OCI-LY7 (cell line): ENCODE results near the gene RNF149. TPM values are rescaled to one million over a fixed set of nuclear protein-coding genes. Genes with fewer than 3 reads are reported as not detected.
A peak's percentile ranks its signal among the peaks of the same experiment; 100 is the strongest.

ENCODE experiments used
- BruUV-seq: library from RNA; stranded (reverse); fragments of 400-500 nt; replicated peaks from 2 replicates; lab custom pipeline; 2021; lab: Mats Ljungman, UMichigan
- CTCF ChIA-PET: fragments of 300-600 bp; sonication (Branson Sonifier 250); formaldehyde crosslinking; loops from one replicate; lab custom pipeline; 2022; ENCODE audit warnings: antibody characterized with exemption; ENCODE audit not compliant: unreplicated experiment; lab: Charles Lee
- POLR2A ChIA-PET: fragments of 300-600 bp; sonication (Branson Sonifier 250); formaldehyde crosslinking; loops from one replicate; lab custom pipeline; 2022; ENCODE audit warnings: antibody characterized with exemption; lab: Charles Lee
- DNase-seq: peaks from one replicate; pipeline ENCODE4 v3.0.0-alpha.2; 2015; ENCODE audit warnings: low spot score
- H2AFZ ChIP-seq: fragments of 200-600 bp; sonication (generic), shearing (Covaris generic); 2 replicates; pipeline ENCODE4 v1.6.1; 2014; ENCODE audit warnings: mild to moderate bottlenecking, antibody characterized with exemption, low read length, moderate library complexity
- H3K27ac ChIP-seq: fragments of 200-600 bp; sonication (generic); 2 replicates; pipeline ENCODE4 v1.5.1; 2014; ENCODE audit warnings: mixed run types, low read depth, mild to moderate bottlenecking, moderate library complexity, low read length, inconsistent platforms; ENCODE audit not compliant: poor library complexity, severe bottlenecking
- H3K36me3 ChIP-seq: fragments of 200-600 bp; sonication (generic); 2 replicates; pipeline ENCODE4 v1.6.1; 2014; ENCODE audit warnings: mild to moderate bottlenecking, antibody characterized with exemption, low read length, moderate library complexity, mixed read lengths; ENCODE audit not compliant: insufficient read depth
- H3K4me1 ChIP-seq: fragments of 200-600 bp; sonication (generic); 2 replicates; pipeline ENCODE4 v1.5.1; 2014; ENCODE audit warnings: mild to moderate bottlenecking, low read length; ENCODE audit not compliant: insufficient read depth, poor library complexity, severe bottlenecking
- H3K4me2 ChIP-seq: fragments of 200-600 bp; sonication (generic); 2 replicates; pipeline ENCODE4 v1.6.1; 2014; ENCODE audit warnings: mild to moderate bottlenecking, low read length
- H3K4me3 ChIP-seq: fragments of 200-600 bp; sonication (generic); 2 replicates; pipeline ENCODE4 v1.5.1; 2014; ENCODE audit warnings: mild to moderate bottlenecking, low read depth, low read length; ENCODE audit not compliant: poor library complexity, severe bottlenecking
- H3K79me2 ChIP-seq: fragments of 200-600 bp; sonication (generic); 2 replicates; pipeline ENCODE4 v1.6.1; 2016; ENCODE audit warnings: low read depth, mild to moderate bottlenecking, low read length, moderate library complexity, mixed read lengths; ENCODE audit not compliant: insufficient read depth
- H3K9me2 ChIP-seq: fragments of 200-600 bp; sonication (generic); 2 replicates; pipeline ENCODE4 v1.6.1; 2016; ENCODE audit warnings: mild to moderate bottlenecking, low read length, mixed read lengths; ENCODE audit not compliant: insufficient read depth
- H3K9me3 ChIP-seq: fragments of 200-600 bp; sonication (generic); 2 replicates; pipeline ENCODE4 v1.6.1; 2014; ENCODE audit warnings: mild to moderate bottlenecking, mixed run types, low read length, mixed read lengths
- H4K20me1 ChIP-seq: fragments of 200-600 bp; sonication (generic); 2 replicates; pipeline ENCODE4 v1.6.1; 2014; ENCODE audit warnings: mild to moderate bottlenecking, antibody characterized with exemption, low read length, moderate library complexity, mixed read lengths; ENCODE audit not compliant: insufficient read depth
- CTCF ChIP-seq: fragments of 200-600 bp; sonication (generic); conservative IDR thresholded peaks from 2 replicates; pipeline ENCODE4 v1.5.1; 2014; ENCODE audit warnings: mild to moderate bottlenecking, antibody characterized with exemption, low read length, moderate library complexity, mixed read lengths
- EZH2phosphoT487 ChIP-seq: fragments of 200-600 bp; sonication (generic); IDR thresholded peaks from 2 replicates; pipeline ENCODE4 v1.6.1; 2018; ENCODE audit warnings: low read depth, borderline replicate concordance, mild to moderate bottlenecking, mixed run types, antibody characterized with exemption, low read length, moderate library complexity, mixed read lengths
- intact Hi-C: fragments of 100-400 bp; cut with micrococcal nuclease; formaldehyde crosslinking; loops from one replicate; pipeline ENCODE4 v1.10.0; 2022; ENCODE audit not compliant: unreplicated experiment
- total RNA-seq, 2 experiments: library from RNA; depleted of rRNA in 1 of 2; stranded (reverse); fragments of >200 nt in 1 of 2; shearing (Covaris generic) in 1 of 2; gene quantifications; 2 replicates each; pipeline ENCODE4 v1.2.3, GENCODE V29; 2014 to 2022

Gene RNF149
- total RNA-seq, 2 experiments from 2014 or later, result 10.3 to 17.9 TPM

- no peak for DNase-seq
These were observed 21.9 kb upstream of the RNF149 start for GRCh38 chr2:101330253-101330933.

GRCh38 chr2:101329026-101329425 lies 20.5 kb upstream of the RNF149 start:
- Histone ChIP-seq H3K4me2 (peak overlapping the region; percentile 45; the same call in 1 of the 2 replicates), H3K4me1 (peaks cover 11% of the 10 kb centered on the region), H3K79me2 (no peaks in the 10 kb centered on the region), H3K9me3 (no peaks in the 10 kb centered on the region; the same call in 1 of the 2 replicates), H4K20me1 (no peaks in the 10 kb centered on the region), H3K27ac (no peak overlapping the region), H3K4me3 (no peak overlapping the region), H2AFZ (peak overlapping the region; percentile 84; the same call in 1 of the 2 replicates), H3K36me3 (no peaks in the 10 kb centered on the region), H3K9me2 (no peaks in the 10 kb centered on the region)
- no TSS peak for BruUV-seq
- CTCF ChIA-PET, result no interaction called here
- no peak for DNase-seq
- POLR2A ChIA-PET, result interaction anchor here (0.6 kb wide), 1 partner anchor 12 kb away, joined by 3 read pairs; no protein-coding TSS in a partner anchor
- intact Hi-C loops, result no loop called here
- no peak for TF ChIP-seq EZH2phosphoT487
- no peak for TF ChIP-seq CTCF

More at GRCh38 chr2:101330253-101330933, 21.9 kb upstream of the RNF149 start:
- intact Hi-C loops, result no loop called here
- BruUV-seq, result no TSS peak
- ChIA-PET CTCF (no interaction called here), POLR2A (interaction anchor here (0.7 kb wide), 1 partner anchor 135 kb away, joined by 3 read pairs; no protein-coding TSS in a partner anchor)
- Histone ChIP-seq H3K4me2 (no peak overlapping the region), H3K27ac (no peak overlapping the region), H4K20me1 (no peaks in the 10 kb centered on the region), H3K9me2 (no peaks in the 10 kb centered on the region), H3K79me2 (no peaks in the 10 kb centered on the region), H3K4me3 (no peak overlapping the region), H2AFZ (no peak overlapping the region), H3K9me3 (no peaks in the 10 kb centered on the region; the same call in 1 of the 2 replicates), H3K36me3 (no peaks in the 10 kb centered on the region), H3K4me1 (peaks cover 11% of the 10 kb centered on the region)
- no peak for TF ChIP-seq CTCF
- TF ChIP-seq EZH2phosphoT487, result no peak
